Measurements from ENCODE around the gene HHAT.

The HHAT gene

DNA sequence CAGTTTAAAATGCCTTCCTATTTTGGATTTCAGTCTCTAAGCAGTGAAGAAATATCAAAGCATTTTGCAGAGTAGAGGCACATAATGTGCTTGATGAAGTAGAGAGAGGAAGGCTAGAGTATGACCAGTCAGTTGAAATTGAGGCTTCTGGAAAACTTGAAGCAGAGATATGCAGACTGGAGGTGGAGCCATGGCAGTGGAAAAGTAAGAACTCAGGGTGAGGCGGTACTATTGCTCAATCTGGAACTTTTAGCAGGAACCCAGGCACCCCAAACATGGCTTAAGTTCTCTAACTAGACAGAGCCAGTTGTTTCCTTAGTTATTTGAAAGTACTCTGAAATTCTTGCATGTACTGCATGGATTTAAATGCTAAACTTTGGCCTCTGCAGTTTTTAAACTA lies 288.6 kb downstream of the HHAT start:
- no peak for DNase-seq

DNA sequence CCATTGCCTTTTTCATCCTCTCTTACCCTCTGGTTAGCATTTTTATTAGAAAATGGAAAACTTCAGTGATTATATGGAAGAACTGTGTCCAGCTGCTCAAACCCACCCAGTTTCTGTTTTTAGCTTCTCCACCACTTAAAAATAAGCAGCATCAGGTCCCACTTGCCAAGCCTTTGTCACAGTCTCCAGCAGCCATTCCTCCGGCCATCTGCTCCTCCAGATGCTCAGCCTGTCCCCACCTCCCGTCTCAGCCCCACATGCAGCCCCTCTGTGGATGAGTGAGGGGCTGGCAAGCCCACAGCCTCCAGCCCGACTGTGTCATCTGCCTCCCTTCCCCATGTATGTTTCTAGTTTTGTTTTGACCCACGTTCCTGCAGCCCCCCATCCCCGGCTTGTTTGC lies 289.7 kb downstream of the HHAT start:
- no peak for DNase-seq

DNA sequence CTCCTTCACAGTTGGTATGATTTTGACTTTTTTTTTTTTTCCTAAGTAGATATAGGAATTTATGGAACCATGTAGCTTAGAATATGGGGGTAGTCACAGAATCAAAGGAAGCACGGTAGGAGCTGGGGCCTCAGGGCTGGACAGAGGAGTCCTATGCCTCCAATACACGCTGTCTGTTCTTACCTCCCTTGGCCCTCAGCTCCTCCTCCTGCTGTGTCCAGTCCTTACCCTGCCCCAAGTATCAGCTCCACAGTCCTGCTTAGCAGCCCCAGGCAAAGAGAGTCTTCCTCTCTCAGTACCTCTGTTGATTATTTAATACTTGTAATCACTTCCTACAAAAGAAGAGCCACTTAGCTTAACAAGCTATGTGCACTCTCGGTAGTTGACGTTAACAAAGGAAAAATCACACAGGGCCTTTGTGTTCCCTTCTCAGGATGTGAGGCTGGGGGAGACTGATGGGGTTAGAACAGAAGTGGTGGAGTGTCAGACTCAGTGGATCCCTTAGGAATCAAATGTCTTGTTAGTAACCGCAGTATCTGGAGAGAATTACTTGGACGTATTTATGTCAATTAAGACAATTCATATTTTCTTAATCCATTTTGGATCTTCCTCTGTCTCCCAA lies 292.3 kb downstream of the HHAT start:
- DNase-seq, result no peak

DNA sequence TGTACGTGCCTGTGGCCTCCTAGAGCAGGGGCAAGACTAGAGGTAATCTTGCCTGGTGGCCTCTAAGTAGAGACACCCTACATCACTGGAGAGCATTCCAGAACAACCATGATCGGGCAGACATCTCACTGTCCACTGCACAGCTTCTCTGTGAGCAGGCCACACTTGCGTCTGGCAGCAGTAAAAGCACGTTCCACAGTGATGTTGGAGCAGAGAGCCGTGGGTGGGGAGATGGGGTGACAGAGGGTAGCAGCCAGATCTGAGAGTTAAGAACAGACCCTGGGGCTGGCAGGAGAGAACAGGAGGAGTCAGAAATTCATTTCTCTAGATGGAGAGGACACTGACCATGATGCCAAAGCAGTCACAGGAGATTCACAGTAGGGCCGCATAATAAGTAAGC lies 293.0 kb downstream of the HHAT start:
- no peak for DNase-seq

DNA sequence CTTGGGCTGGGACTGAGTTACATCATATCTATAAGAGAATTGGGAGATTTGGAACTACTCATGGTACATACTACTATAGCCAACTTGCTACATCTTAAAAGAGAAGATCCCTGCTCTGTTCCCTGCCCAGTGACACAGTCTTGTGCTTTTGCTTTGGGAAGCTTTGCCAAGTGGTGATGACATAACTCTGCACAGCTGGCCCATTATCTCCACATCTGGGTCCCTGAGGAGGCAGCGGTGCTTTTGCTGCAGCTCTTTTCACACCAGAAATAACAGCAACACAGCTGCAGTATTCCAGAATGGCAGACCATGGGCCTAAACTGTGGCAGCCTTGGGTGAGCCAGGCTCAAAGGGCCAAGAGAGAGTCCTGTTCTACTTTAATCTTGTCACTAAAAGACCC lies 296.0 kb downstream of the HHAT start:
- DNase-seq, result no peak

DNA sequence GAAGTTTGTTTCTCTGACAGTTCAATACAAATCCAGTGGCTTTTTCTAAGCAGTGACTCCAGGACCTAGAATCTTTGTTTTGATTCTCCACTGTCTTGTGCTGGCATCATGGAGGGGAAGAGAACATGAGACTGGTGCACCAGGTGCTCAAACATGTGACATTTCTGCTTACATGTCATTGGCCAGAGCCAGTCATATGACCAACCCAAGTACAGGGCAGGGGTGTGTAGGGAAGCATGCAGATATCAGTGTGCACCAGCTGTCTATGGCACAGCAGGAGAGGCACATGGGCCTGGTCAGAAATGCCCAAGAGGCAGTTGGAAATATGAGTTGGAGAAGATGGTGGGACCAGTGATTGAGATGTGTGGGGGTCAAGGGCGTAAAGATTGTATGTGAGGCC lies 297.0 kb downstream of the HHAT start:
- DNase-seq, result no peak

DNA sequence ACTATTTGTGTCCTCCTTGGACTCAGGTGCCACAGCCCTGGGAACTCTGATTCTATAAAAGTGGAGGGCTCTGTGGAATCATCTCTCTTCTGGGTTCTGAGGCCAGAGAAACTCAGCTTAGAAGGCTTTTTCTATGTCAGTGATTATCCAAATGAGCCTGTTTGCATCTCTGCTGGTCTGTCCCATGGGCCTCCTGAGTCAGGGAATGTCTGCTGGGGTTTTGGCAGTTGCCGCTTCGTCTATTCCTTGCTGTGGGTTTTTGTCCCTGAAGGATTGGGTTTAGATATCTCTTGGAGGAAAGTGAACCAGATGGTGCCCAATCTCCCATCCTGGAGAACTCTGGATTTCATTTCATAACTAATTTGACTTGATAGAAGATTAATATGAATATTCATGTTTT lies 297.6 kb downstream of the HHAT start:
- DNase-seq, result no peak

DNA sequence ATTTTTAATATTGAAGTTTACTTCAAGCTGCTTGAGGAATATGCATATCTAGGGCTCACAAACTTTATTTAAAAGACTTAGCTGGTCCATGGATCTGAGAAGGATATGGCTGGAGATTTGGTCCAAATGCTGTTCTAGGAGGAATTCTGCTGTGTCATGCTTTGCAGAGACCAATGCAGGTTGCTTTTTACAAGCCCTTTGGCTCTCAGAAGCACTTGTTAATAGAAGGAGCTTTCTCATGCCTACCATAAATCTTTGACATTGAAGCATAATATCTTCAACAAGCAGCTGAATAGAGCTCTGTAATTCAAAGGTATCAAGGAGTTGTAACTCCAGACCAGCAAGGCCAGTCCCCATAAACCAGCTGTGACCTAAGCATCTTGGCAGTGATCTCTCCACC lies 299.1 kb downstream of the HHAT start:
- no peak for DNase-seq

DNA sequence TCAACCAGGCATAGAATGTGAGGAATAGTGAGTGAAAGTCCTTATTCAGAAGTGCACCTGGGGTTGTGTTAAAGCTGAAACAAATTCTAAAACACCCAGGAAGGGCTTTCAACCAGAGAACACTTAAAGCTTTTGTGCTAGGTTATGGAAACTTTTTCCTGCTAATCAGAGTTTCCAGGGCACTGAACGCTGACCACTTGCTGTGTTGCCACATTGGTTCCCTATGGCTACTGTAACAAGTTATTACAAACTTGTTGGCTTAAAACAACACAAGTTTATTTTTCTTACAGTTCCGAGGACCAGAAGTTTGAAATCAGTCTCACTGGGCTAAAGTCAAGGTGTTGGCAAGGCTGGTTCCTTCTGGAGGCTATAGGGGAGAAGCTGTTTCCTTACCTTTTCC lies 300.6 kb downstream of the HHAT start:
- DNase-seq, result no peak

DNA sequence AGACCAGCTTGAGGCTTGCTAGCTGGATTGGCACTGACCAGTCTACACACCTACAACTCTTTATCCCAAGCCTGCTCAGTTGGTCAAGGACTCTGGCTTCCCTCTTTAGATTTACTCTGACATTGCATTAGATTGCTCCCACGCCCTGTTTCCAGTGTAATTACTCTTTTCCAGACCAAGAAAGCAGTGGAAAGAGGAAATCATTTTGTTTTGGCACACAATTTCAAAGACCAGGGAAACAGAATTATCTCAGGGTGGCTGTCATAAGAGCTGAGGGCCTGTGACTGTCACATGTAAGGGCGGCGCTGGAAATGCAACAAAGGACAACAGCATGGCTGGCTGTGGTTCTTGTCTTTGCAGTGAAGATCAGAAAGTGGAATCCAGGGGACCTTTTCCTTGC lies 302.7 kb downstream of the HHAT start:
- no peak for DNase-seq

DNA sequence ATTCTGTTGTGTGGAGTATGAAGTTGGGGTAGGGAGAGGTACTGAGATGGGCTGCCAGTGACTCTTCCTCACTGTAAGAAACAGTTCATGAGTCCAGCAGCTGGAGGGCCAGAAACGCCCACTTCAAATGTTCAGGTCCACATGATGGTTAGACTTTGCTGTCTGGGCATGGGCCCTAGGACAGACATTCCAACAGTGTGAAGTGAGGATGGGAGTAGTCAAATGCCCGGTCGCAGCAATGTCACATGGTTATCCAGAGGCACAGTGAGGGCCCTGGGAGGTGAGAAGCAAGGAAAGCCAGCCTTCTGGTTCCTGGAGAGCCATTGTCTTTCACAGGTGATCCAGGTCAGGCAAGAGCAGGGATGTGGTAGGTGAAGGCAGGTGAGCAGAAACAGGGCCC lies 304.4 kb downstream of the HHAT start:
- no peak for DNase-seq

DNA sequence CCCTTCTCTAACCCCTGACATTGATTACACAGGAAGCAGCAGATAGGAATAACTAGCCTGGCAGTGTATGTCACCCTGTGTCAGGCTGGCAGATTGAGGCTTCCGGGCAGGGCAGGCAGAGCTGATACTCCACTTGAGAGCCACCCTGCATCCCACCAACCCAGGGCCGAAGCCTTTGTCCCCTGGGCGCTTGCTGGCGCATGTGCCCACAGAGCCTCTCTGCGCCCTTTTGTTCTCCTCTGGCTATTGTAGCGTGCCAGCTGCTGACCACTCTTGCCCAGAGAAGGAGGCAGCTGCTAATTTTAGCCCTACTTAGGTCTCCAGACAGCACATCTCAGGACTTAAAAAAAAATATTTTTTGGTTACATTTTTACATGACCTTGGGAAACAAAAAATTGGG lies 304.9 kb downstream of the HHAT start:
- DNase-seq, result no peak

DNA sequence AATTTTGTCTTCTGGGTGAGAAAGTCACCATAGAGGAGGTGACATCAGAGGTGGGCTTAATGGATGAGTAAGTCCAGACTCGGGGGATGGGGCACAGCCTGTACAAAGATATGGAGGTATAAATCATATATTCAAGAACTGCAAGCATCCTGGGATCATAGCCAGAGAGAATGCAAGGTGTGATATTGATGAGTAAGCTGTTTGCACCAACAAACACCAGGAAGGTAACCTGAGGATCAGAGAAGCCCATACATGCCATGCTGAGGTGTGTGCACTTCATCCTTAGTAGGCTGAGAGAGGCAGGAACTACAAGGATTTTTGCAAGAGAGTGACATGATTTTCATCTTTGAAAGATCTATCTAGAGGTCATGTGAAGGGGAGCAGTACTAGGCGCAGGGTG lies 306.4 kb downstream of the HHAT start:
- DNase-seq, result no peak

DNA sequence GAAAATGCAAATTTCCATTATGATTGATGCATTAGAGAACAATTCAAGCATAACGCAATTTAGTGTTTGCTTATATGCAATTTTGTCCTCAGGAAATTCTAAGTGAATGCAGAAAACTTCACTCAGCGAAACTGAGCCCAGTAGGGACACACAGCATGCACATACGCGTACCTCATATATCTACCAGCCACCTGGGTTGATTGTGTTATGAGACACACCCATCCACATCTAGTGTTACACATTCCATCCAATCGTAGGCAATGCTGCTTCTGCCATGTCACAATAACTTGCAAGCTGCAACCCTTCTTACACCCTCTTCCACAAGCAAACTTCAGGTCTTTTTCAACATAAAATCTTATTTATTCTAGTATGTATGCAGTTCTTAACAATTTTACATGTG lies 312.9 kb downstream of the HHAT start:
- no peak for DNase-seq

DNA sequence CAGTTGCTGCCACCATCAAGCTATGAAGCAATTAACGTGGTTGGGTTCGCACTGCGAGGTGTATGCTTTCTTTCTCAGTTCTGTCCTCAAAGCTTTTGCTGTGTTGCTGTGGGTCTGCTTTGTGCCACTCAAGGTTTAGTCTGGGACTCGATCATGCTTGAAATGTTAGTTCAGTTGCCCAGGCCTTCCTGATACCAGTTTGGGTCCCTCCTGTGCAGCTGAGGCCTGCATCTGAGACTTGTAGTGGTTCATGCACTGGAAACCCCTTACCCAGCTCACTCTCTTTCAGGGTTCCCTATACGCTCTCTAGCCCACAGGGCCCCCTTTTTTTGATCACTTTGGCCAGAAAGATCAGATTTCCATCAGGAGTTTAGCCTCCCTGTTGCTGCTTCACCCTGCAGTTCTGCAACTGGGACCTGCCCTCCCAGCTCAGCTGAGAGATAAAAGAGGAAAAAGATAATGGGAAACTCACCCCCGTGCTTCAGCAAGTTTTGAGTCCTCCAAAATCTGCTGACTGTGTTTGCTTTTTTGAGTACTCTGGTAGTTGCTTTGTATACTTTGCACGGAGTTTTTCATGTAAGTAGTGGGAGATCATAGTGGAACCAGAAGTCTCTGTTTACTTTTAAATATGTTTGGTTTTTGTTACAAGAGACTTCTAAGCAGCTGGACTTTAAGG lies 317.0 kb downstream of the HHAT start:
- no peak for DNase-seq

DNA sequence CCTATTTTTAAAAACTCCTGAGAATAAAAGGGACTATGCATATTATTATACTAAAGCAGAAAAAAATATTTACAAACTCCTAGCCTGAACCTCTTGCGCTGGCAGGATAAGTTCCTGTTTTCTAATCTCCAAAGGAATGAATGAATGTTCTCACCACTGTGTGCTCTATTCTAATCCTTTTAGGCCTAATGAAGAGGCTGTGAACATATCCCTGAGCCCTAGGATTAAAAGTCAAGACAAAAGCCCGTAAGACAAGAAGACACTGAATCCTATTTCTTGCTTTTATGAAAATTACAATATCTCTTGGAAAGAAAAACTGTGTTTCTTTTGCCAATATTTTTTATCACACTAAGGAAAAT lies 317.5 kb downstream of the HHAT start:
- DNase-seq, result peak; percentile 38

DNA sequence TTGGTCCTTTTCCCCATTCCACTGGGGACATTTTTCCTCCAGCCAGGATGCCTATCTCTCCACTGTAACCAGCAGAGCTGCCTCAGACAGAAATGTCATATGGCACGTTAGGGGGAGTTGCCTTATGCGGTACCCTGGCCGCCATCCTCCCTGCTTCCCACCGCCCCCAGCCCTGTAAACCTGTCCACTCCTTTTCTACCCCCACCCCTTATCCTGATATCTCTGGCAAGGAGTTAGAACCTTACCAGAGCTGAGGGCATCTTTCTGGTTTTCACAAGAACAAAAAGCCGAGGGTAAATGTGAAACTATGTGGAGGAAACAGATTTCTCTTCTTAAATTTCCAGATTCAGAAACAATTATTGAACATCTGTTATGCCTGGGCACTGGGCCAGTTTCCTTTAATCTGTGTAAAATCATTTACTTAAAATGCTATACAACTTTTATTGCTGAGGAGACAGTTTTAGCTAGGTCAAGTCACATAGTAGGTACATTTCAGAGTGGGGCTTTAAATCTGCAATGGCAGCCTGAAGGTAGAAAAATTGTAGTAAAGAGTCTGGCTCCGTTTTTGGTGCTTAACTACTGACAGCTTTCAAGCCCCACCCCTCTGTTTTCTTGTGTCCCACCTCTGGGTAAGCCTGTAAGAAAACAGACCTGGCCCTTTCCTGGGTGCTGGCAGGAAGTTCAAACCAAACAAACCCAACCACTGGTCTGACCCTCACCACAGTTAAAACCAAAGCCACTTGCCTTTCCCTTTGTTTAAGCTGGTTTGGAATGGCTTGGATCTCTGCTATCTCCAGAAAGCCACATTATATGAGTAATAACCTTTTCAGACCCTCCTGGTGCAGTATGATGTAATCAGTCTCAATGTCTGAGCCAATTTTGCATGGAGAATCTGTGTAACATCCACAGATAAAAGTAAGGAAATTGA lies 319.0 kb downstream of the HHAT start:
- DNase-seq, result peak; percentile 58

DNA sequence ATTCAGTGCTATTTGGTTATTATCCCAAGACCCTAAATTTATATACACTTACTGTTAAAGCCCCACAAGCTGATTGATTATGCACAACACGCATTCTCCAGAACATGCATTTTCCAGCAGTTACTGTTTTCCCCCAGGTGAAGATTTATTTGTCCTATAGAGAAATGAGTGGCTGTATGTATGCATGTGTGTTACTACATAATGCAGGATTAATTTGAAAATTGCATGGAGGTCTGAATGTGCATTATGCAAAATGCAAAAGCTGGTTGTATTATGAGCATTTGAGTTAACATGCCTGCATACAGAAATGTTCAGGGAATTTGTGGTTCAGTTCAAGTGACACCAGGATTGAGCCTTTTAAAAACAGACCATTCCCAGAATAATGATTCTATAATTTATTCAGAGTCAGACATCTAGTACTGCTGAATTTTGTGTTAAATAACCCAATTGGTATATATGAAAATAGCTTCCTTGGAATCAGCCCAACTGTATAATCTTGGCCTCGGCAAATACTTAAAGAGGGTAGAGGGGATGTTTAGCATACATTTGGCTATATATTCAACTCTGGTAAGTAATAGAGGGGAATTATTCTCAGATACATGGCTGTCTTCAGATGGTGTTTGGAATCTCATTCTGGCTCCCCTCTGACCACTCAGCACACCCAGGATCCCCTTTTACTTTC lies 320.0 kb downstream of the HHAT start:
- DNase-seq, result no peak

DNA sequence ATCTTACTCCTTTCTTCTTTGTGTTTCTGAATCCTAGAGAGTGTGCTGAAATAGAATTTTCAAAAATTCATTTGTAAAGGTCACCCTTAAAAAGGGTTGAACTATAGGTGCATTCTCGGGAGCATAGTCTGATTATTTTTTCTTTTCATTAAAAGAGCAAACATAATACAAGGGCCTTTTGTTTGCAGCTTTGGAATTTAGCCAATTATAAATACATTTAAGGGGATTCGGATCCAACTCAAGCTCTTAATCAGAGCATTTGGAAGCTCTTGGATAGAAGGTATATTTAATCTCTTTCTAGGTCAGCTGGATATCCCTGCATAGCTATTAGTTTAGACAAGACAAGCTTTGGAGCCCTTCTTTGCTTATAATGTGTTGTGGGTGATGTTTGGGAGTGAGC lies 321.7 kb downstream of the HHAT start:
- no peak for DNase-seq

DNA sequence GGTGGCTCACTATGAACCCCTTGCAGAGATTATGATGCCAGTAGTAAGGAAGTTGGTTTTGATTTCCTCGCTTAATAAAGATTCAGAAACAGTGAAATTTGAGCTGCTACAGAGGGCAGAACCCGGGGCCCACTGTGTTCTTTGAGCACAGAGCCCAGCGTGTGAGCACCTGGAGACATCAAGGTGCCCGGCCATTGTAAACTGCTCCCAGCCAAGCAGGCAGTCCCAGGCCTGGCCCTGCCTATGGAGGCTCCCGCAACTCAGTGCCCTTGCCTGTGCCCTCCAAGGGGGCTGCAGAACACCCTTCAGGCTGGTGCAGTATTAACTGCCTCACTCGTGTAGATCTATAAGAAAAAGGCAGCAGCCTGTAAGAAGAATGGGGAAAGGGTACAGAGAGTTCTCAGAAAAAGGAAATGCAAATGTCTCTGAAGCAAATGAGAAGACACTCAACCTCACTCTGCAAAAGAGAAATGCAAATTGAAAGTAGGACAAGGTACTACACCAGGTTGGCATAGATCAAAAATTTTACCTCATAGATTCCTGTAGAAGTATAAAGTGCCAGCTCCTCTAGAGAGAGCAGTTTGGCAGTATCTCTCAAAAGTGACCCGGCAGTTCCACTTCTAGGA lies 323.7 kb downstream of the HHAT start:
- DNase-seq, result no peak

DNA sequence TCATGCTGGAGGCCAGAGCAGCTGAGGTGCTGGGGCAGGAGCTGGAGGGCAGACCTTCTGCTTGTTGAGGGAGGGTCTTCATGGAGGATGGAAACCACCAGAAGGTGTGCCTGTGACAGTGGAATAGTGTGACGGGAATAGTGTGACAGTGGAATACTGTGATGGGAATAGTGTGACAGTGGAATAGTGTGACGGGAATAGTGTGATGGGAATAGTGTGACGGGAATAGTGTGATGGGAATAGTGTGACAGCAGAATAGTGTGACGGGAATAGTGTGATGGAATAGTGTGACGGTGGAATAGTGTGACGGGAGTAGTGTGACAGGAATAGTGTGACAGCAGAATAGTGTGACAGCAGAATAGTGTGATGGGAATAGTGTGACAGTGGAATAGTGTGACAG lies 325.1 kb downstream of the HHAT start:
- peak; percentile 10 for DNase-seq

DNA sequence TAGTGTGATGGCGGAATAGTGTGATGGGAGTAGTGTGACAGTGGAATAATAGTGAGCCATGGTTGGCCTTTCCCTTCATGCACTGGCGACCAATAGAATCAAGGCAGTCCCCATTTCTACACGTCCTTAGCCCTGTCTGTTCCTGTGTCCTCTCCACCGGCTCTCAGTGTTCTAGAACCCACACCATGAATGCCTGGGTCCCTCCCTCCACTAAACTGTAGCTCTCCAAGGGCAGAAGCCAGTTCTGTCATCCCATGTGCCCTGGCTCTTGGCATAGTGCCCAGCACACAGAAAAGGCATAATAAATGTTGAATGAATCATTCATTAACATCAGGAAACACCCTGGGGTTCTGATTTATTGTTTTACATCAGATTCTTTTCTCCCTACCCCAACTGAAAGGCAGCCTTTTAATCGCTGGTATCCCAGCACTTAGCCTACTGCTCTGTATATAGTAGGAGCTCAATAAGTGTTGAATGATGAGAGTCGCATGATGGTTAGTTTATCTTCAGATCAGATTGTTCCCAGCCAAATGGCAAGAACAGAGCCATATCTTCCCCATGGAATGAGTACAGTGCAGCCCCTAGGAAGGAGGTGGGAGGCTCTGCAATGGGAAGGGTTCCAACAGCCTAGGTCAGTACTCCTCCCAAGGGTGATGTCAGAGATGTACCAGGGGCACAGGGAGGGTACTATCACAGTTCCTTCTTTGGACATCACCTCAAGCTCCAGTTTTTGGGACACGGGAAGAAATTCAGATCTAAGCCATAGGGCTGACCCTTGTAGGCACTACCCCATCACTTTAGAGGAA lies 325.7 kb downstream of the HHAT start:
- DNase-seq, result no peak

Data from OCI-M1 (cell line).